GM04504 (cell line): ENCODE data around the gene PPP2R1A.
"Not testable (repeated sequence)": the region's sequence is repeated elsewhere in the genome, so short reads cannot be mapped to it uniquely, and the experiment has no call there.

ENCODE experiments used
- DNase-seq: peaks from one replicate; pipeline ENCODE4 v3.0.0-alpha.2; 2012; ENCODE audit warnings: low read depth

PPP2R1A gene

DNA sequence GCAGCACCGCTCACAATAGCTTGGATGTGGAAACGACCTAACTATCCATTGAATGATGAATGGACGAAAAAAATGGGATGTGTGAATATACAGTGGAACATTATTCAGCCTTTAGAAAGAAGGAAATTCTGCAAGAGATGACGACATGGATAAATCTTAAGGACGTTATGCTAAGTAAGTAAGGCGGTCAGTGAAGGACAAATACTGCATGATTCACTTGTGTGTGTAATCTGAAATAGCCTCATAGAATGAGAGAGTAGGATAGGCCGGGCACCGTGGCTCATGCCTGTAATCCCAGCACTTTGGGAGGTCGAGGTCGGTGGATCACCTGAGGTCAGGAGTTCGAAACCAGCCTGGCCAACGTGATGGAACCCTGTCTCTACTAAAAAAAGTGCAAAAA lies 54.2 kb downstream of the PPP2R1A start:
- DNase-seq: no peak

DNA sequence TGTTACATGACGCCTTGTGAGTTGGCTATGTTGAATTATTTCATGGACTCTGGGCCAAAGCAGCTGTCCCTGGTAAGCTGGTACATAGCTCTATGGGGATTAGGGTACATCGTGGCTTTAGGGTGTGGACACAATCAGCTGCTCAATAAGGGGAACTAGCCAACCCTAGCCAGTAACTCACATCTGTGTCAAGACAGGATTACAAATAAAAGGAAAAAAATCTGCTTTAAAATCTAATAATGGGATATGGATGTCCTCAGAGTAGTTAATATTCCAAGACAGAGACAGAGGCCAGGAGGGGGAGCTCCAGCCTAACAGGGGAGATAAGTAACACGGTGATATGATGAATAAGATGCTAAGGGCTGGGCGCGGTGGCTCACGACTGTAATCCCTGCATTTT lies 58.4 kb downstream of the PPP2R1A start:
- DNase-seq: peak; percentile 28

DNA sequence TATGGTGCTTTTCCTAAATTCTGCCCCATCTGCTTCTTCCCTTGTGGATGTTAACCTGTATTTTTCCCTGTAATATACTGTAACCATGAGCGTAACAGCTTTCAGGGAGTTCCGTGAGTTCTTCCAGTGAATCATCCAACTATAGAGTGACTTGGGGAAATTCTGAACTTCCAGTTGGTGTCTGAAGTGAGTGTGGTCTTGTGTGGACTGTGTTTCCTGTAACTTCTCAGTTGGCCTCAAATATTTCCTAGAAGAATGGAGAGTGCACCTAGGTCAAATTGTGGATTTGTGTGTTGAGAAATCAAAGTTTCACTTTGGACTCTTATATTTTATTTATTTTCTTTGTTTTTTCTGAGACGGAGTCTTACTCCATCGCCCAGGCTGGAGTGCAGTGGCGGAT lies 68.6 kb downstream of the PPP2R1A start:
- DNase-seq: no peak

DNA sequence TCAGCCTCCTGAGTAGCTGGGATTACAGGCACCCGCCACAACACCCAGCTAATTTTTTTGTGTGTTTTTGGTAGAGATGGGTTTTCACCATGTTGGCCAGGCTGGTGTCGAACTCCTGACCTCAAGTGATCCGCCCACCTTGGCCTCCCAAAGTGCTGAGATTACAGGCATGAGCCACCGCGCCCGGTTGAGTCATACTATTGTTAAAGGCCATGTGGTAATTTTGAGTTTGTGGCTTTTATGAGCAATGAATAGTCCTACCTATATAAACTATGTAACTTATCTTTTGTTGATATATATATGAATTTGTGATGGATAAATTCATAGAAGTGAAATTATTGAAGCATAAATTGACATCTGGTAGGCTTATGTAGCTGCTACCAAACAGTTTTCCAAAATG lies 75.7 kb downstream of the PPP2R1A start:
- DNase-seq: not testable (repeated sequence)

DNA sequence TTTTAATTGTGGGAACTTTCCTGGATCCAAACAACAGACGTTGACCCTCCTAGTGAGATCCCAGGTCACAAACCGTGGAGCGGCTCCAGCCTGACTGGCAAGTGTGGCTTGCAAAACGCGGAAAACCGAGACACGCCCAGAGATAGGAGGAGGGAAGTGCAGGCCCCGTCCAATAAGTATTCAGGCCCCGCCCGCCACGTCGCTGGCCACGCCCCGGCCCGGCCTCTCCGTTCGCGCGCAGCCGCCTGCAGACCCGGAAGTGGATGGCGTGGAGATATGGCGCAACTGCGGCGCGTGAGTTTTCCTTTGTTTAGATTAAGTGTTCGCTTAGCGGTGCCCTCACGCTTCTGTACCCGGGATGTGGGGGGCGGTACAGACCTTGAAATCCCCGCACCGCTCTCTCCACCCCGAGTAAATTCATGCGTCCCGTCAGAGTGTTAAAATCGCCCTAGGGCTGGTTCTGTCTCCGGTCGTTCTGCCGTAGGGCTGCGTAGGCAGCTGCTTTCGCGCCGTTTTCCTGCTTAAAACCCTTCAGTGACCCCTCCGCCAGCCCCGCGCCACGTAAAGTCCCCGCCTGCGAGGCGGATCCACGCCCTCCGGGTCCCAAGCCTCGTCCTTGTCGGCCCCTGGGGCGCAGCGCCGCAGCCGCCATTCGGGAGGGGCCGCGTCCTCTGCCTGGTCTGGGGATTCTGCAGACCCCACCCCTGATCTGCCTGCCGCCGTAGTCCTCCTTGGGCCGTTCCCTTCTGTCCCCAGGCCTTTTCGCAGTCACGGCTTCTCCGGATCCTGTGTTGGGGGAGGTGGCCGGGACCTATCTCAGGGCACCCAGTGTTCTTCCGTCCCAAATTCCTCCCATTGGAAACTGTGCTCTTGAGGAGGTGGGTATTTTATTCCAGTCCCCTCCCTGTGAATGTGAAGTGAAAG lies 79.7 kb downstream of the PPP2R1A start, which contains the start of gene ZNF766:
Gene ZNF766 (plus strand): TSS at position 250 of the 924 bp plus-strand sequence. CDS start 27 bp downstream, at position 277.
- DNase-seq: peak; percentile 85

DNA sequence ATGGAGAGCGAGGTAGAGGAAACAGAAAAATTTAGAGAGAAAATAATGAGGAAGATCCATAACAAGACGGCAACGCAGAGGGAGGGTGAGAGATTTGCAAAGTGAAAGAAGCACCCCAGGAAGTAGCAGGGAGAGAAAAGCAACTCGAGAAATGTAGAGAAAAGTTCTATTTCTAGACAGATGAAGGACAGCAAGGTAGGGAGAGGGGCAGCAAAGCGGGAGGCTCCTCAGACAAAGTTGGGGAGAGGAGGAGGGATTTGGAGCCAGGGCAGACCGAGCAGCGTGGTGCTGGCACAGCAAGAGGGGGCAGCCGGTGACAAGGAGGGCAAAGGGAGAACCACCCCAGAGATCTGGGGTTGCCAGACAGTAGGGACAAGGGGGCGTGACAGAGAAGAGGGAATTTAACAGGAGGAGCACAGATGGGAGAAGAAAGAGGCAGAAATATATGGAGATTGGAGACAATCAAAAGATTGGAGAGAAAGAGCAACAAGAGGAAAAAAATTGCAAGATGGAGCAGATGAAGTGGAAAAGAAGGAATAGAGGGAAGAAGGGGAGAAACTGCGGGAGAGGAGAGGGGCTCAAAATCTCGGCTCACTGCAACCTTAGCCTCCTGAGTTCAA lies 80.5 kb downstream of the PPP2R1A start:
- peak; percentile 0 for DNase-seq

DNA sequence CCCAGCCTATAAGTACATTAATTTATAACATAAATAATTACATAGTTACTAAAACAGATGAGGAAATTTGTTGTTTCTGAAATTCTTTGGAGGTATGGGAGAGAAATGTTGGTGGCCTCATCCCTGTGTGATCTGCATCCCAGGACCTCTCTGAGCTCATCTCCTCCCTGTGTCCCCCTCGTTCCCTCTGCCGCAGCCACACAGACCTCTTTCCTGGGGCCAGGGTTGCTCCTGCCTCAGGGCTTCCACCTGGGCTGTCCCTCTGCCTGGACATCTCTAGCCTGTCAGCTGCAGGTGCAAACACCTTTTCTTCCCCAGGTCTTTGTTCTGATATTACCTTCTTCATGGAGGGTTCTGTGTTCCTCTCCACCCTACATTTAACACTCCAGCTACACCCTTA lies 83.4 kb downstream of the PPP2R1A start:
- DNase-seq: no peak

DNA sequence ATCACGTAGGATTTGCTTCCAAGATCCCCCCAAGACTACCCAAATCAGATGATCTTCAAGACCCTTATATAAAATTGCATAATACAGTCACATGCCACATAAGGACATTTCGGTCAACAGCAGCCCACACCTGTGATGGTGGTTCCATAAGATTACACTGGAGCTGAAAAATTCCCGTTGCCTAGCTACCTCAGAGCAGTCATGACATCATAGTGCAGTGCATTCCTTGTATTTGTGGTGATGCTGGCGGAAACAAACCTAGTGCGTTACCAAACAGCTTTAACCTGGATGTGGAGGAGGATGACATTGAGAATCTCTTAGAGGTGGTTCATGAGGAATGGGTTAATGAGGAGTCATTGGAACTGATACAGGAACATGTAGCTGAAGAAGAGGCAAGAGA lies 84.3 kb downstream of the PPP2R1A start:
- DNase-seq: no peak

DNA sequence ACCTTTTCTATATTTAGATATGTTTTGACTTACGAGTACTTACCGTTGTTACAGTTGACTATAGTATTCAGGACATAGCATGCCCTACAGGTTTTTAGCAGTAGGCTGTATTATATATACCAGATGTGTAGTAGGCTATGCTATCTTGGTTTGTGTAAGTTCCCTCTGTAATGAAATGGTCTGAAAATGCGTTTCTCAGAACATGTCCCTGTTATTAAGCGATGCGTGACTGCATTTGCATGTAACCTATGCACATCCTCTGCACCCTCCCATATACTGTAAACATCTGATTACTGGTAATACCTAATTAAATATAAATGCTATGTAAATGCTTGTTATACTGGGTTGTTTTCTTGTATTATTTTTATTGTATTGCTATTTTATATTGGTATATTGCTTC lies 86.1 kb downstream of the PPP2R1A start:
- no peak for DNase-seq

DNA sequence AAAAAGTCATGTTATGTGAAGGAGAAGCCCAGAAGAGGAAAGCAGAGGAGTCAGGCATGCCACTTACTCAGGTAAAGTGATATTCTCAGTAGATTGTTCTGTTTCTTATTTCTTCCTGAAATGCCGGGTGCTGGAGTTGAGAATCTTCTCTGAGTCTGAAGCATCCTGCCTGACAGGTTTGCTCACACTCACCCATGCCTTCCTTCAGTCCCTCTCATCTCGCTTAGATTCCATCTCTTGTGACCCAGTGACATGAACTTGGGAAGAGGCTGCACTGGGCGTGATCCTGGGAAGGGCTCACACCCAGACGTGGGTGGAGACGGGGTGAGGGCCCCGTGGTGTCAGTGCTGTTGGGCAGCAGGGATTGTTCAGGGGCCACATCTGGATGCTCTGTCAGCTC lies 87.6 kb downstream of the PPP2R1A start:
- DNase-seq: no peak
